T-helper 1 cell treated with Interleukin-12 subunit alpha and Interleukin-12 subunit beta and Interleukin-4 antibody, amounts not matched to agents 30 μg/mL and 1 μg/mL, for 36 hours (primary cell): ENCODE measurements around the gene SMIM21.

Experiments
- H3K27ac Mint-ChIP-seq: one replicate; pipeline ENCODE4 v1.8.0; 2021; ENCODE audit warnings: mild to moderate bottlenecking, mixed read lengths
- H3K27me3 Mint-ChIP-seq: one replicate; pipeline ENCODE4 v1.8.0; 2021; ENCODE audit warnings: low read depth, mixed read lengths
- H3K36me3 Mint-ChIP-seq: one replicate; pipeline ENCODE4 v1.8.0; 2021; ENCODE audit warnings: low read depth, mixed read lengths
- H3K4me1 Mint-ChIP-seq: one replicate; pipeline ENCODE4 v1.8.0; 2021; ENCODE audit warnings: low read depth, mixed read lengths
- H3K4me3 Mint-ChIP-seq: one replicate; pipeline ENCODE4 v1.8.0; 2021; ENCODE audit warnings: mild to moderate bottlenecking, moderate library complexity, mixed read lengths
- H3K9me3 Mint-ChIP-seq: one replicate; pipeline ENCODE4 v1.8.0; 2021; ENCODE audit warnings: mixed read lengths

Gene SMIM21

GRCh38 chr18:75376004-75376403 lies 51.5 kb downstream of the SMIM21 start:
- Mint-ChIP-seq H3K9me3 (no peaks in the 10 kb centered on the region), H3K36me3 (no peaks in the 10 kb centered on the region), H3K27ac (no peak overlapping the region), H3K27me3 (no peaks in the 10 kb centered on the region), H3K4me3 (no peak overlapping the region), H3K4me1 (no peaks in the 10 kb centered on the region)

GRCh38 chr18:75375341-75375740 lies 52.2 kb downstream of the SMIM21 start:
- Mint-ChIP-seq H3K27me3 (no peaks in the 10 kb centered on the region), H3K9me3 (no peaks in the 10 kb centered on the region), H3K27ac (no peak overlapping the region), H3K4me3 (no peak overlapping the region), H3K4me1 (no peaks in the 10 kb centered on the region), H3K36me3 (no peaks in the 10 kb centered on the region)

GRCh38 chr18:75374466-75374865 lies 53.0 kb downstream of the SMIM21 start:
- no peak overlapping the region for H3K27ac Mint-ChIP-seq
- H3K9me3 Mint-ChIP-seq, result no peaks in the 10 kb centered on the region
- no peaks in the 10 kb centered on the region for H3K27me3 Mint-ChIP-seq
- H3K4me3 Mint-ChIP-seq, result no peak overlapping the region
- H3K4me1 Mint-ChIP-seq, result no peaks in the 10 kb centered on the region
- no peaks in the 10 kb centered on the region for H3K36me3 Mint-ChIP-seq

- H3K27me3 Mint-ChIP-seq, result no peaks in the 10 kb centered on the region
- H3K36me3 Mint-ChIP-seq, result no peaks in the 10 kb centered on the region
- no peaks in the 10 kb centered on the region for H3K4me1 Mint-ChIP-seq
- no peak overlapping the region for H3K4me3 Mint-ChIP-seq
- H3K9me3 Mint-ChIP-seq, result no peaks in the 10 kb centered on the region
- no peak overlapping the region for H3K27ac Mint-ChIP-seq
These were observed 58.3 kb downstream of the SMIM21 start for GRCh38 chr18:75369026-75369721.

- H3K27me3 Mint-ChIP-seq, result no peaks in the 10 kb centered on the region
These were observed 61.7 kb downstream of the SMIM21 start for GRCh38 chr18:75365837-75366236.

GRCh38 chr18:75365254-75365629 lies 62.3 kb downstream of the SMIM21 start:
- Mint-ChIP-seq H3K4me1 (no peaks in the 10 kb centered on the region), H3K9me3 (no peaks in the 10 kb centered on the region), H3K4me3 (no peak overlapping the region), H3K27ac (no peak overlapping the region), H3K27me3 (no peaks in the 10 kb centered on the region), H3K36me3 (no peaks in the 10 kb centered on the region)

More at GRCh38 chr18:75365837-75366236, 61.7 kb downstream of the SMIM21 start:
- Mint-ChIP-seq H3K9me3 (no peaks in the 10 kb centered on the region), H3K27ac (no peak overlapping the region), H3K4me3 (no peak overlapping the region), H3K4me1 (no peaks in the 10 kb centered on the region), H3K36me3 (no peaks in the 10 kb centered on the region)

- no peak overlapping the region for H3K27ac Mint-ChIP-seq
- H3K9me3 Mint-ChIP-seq, result no peaks in the 10 kb centered on the region
- no peak overlapping the region for H3K4me3 Mint-ChIP-seq
- no peaks in the 10 kb centered on the region for H3K4me1 Mint-ChIP-seq
- H3K27me3 Mint-ChIP-seq, result no peaks in the 10 kb centered on the region
- H3K36me3 Mint-ChIP-seq, result no peaks in the 10 kb centered on the region
These were observed 62.8 kb downstream of the SMIM21 start for GRCh38 chr18:75364512-75365253.

- H3K4me1 Mint-ChIP-seq, result no peaks in the 10 kb centered on the region
- H3K9me3 Mint-ChIP-seq, result no peaks in the 10 kb centered on the region
- H3K36me3 Mint-ChIP-seq, result no peaks in the 10 kb centered on the region
- H3K27me3 Mint-ChIP-seq, result no peaks in the 10 kb centered on the region
- H3K4me3 Mint-ChIP-seq, result no peak overlapping the region
- H3K27ac Mint-ChIP-seq, result no peak overlapping the region
These were observed 63.9 kb downstream of the SMIM21 start for GRCh38 chr18:75363446-75364225.

GRCh38 chr18:75362435-75362834 lies 65.1 kb downstream of the SMIM21 start:
- Mint-ChIP-seq H3K9me3 (peaks cover 1% of the 10 kb centered on the region), H3K4me3 (no peak overlapping the region), H3K27ac (no peak overlapping the region), H3K27me3 (no peaks in the 10 kb centered on the region), H3K4me1 (no peaks in the 10 kb centered on the region), H3K36me3 (no peaks in the 10 kb centered on the region)

GRCh38 chr18:75360941-75361340 lies 66.6 kb downstream of the SMIM21 start:
- no peak overlapping the region for H3K4me3 Mint-ChIP-seq
- H3K4me1 Mint-ChIP-seq, result no peaks in the 10 kb centered on the region
- H3K9me3 Mint-ChIP-seq, result peaks cover 7% of the 10 kb centered on the region
- no peaks in the 10 kb centered on the region for H3K27me3 Mint-ChIP-seq
- H3K27ac Mint-ChIP-seq, result no peak overlapping the region
- no peaks in the 10 kb centered on the region for H3K36me3 Mint-ChIP-seq

GRCh38 chr18:75360215-75360614 lies 67.3 kb downstream of the SMIM21 start:
- H3K9me3 Mint-ChIP-seq, result peaks cover 7% of the 10 kb centered on the region
- H3K36me3 Mint-ChIP-seq, result no peaks in the 10 kb centered on the region
- H3K27ac Mint-ChIP-seq, result no peak overlapping the region
- no peaks in the 10 kb centered on the region for H3K4me1 Mint-ChIP-seq
- H3K4me3 Mint-ChIP-seq, result no peak overlapping the region
- H3K27me3 Mint-ChIP-seq, result no peaks in the 10 kb centered on the region
